Colonic mucosa (tissue), 4 donors: ENCODE measurements around the gene NEK4. TPM values are rescaled to one million over a fixed set of nuclear protein-coding genes. Genes with fewer than 3 reads are reported as not detected.

Experiments used
- DNase-seq: peaks from one replicate; pipeline ENCODE4 v3.0.0-alpha.2; 2020
- H3K27ac ChIP-seq: fragments of 200-600 bp; one replicate; pipeline ENCODE4 v1.8.0; 2021
- H3K27me3 ChIP-seq: fragments of 200-600 bp; one replicate; pipeline ENCODE4 v1.8.0; 2021
- H3K36me3 ChIP-seq: fragments of 200-600 bp; one replicate; pipeline ENCODE4 v1.8.0; 2021
- H3K4me1 ChIP-seq: fragments of 200-600 bp; one replicate; pipeline ENCODE4 v1.8.0; 2021; ENCODE audit warnings: mild to moderate bottlenecking
- H3K4me3 ChIP-seq: fragments of 200-600 bp; one replicate; pipeline ENCODE4 v1.8.0; 2021
- H3K9ac ChIP-seq, 2 donors: one replicate each; pipeline ENCODE4 v1.7.0; 2013; ENCODE audit warnings: control low read depth in 2 of 2, low read depth in 2 of 2, low read length in 2 of 2
- H3K9me3 ChIP-seq: fragments of 200-600 bp; one replicate; pipeline ENCODE4 v1.8.0; 2021
- intact Hi-C: fragments of 100-400 bp; cut with DNase I; formaldehyde crosslinking; loops from one replicate; pipeline ENCODE4 v1.14.1; 2022
- total RNA-seq, 2 donors: library from RNA; stranded (reverse); fragmentation: NEBNext Ultra II Directional in 1 of 2; extraction: Animal tissue kit (Norgen Biotek cat#: 25700) in 1 of 2; gene quantifications; one replicate each; pipeline ENCODE4 v1.2.1, GENCODE V29; 2021
- TF ChIP-seq, protein P1 (sequence below): fragments of 200-600 bp; IDR thresholded peaks from one replicate; pipeline ENCODE4 v1.8.0; 2022; ENCODE audit warnings: antibody characterized with exemption, mild to moderate bottlenecking
- donor health status: healthy.
- donor health status: DM: no; HTN: no; CAD: no.
- donor health status: DM: no; HTN: no; CAD: no.

Gene NEK4
- total RNA-seq, 2 donors from 2014 or later, result 21.2 to 29.1 TPM

DNA sequence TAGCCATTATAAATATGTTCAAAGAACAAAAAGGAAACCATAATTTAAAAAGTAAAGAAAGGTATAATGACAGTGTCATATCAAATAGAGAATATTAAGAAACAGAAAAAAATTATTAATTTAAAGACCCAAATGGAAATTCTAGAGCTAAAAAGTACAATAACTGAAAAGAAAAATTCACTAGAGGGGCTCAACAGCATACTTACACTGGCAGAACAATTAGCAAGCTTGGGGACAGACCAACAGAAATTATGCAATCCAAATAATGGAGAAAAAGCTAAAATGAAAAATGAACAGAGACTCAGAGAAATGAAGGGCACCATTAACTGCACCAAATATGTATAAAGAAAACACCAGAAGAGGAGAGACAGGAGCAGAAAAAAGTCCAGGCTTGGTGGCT, 51.1 kb downstream of the NEK4 start:
- Histone ChIP-seq H3K36me3 (no peaks in the 10 kb centered on the region), H3K9me3 (no peaks in the 10 kb centered on the region), H3K27me3 (no peaks in the 10 kb centered on the region), H3K27ac (no peak overlapping the region), H3K4me3 (no peak overlapping the region), H3K9ac (no peak overlapping the region), H3K4me1 (no peaks in the 10 kb centered on the region)
- TF ChIP-seq, protein P1, sequence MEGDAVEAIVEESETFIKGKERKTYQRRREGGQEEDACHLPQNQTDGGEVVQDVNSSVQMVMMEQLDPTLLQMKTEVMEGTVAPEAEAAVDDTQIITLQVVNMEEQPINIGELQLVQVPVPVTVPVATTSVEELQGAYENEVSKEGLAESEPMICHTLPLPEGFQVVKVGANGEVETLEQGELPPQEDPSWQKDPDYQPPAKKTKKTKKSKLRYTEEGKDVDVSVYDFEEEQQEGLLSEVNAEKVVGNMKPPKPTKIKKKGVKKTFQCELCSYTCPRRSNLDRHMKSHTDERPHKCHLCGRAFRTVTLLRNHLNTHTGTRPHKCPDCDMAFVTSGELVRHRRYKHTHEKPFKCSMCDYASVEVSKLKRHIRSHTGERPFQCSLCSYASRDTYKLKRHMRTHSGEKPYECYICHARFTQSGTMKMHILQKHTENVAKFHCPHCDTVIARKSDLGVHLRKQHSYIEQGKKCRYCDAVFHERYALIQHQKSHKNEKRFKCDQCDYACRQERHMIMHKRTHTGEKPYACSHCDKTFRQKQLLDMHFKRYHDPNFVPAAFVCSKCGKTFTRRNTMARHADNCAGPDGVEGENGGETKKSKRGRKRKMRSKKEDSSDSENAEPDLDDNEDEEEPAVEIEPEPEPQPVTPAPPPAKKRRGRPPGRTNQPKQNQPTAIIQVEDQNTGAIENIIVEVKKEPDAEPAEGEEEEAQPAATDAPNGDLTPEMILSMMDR, result no peak
- intact Hi-C loops, result no loop called here
- no peak for DNase-seq

DNA sequence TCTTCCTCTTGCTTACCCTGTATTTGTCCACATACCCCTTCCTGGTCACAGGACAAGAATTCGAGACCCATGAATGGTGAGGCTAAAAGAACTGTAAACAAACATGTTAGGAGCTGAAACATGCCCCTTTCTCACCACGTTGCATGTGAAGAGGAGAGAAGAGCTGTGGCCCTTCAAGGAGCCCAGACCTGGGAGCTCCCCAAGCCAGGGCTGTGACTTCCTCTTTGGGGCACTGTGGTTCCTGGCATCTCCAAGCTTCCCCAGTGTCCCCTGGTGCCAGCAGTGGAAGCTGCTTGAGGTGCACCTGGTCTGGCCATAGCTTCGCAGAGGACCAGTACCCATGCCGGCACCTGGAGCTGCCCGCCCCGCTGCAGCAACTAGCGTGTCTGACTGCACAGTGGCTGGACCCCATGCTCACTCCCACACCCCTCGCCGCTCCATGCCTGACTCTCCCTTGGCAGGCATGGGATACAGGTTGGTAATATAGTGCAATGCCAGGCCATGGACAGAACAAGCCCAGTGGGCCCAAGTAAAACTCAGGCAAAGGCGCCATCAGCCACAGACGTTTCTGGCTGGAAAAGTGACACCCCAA, 54.9 kb downstream of the NEK4 start:
- Histone ChIP-seq H3K27ac (no peak overlapping the region), H3K4me3 (no peak overlapping the region), H3K4me1 (no peaks in the 10 kb centered on the region), H3K36me3 (no peaks in the 10 kb centered on the region), H3K9me3 (no peaks in the 10 kb centered on the region), H3K27me3 (no peaks in the 10 kb centered on the region), H3K9ac (no peak overlapping the region)
- intact Hi-C loops, result no loop called here
- no peak for DNase-seq
- TF ChIP-seq, protein P1, result no peak

DNA sequence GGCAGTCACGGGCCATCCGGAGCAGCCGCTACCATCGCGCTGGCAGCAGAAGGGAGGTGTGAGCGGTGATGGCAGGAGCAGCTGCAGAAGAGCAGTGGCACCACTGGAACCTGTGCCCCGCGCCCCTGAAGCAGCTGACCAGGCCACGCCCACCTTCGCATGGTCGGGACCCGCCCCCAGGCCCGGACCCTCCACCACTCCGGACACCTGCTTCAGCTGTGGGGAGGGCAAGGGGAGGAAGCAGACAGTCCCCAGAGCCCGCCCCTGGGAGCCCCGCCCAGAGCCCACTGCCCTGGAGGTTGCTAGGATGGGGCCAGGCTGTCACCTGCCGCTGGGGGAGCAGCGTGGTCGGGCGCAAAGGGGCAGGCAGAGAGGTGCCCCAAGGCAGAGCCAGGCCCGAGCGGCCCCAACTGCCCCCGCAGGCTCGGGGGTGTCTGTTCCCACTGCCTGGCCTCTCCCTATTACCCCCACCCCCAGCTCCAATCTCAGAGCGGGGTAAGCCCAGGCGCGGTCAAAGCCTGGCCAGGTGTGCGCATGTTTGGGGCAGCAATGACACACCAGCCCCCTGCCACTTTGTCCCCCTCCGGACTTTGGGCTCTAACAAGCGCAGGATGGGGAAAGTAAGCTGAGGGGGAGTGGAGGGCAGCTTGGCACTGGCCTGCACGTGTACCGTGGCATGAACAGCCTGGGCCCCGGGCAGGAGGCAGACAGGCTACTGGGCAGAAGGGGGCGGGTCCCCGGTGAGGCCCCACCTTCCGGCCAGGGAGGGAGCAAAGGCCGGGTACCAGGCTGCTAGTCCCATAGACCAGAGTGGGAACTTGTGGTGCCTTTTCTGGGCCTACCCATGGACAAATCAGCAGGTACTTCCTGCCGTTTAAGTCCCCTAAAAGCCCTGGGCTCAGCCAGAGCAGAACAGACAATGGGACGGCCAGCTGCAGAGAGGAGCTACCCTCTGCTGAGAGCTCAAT, 56.1 kb downstream of the NEK4 start:
- H3K27me3 ChIP-seq, result no peaks in the 10 kb centered on the region
- no peaks in the 10 kb centered on the region for H3K36me3 ChIP-seq
- no peak overlapping the region for H3K27ac ChIP-seq
- peak; percentile 74 for DNase-seq
- H3K9ac ChIP-seq, result no peak overlapping the region
- no peaks in the 10 kb centered on the region for H3K9me3 ChIP-seq
- H3K4me1 ChIP-seq, result no peaks in the 10 kb centered on the region
- intact Hi-C loops, result no loop called here
- H3K4me3 ChIP-seq, result peak overlapping the region; percentile 16
- TF ChIP-seq, protein P1, result no peak

DNA sequence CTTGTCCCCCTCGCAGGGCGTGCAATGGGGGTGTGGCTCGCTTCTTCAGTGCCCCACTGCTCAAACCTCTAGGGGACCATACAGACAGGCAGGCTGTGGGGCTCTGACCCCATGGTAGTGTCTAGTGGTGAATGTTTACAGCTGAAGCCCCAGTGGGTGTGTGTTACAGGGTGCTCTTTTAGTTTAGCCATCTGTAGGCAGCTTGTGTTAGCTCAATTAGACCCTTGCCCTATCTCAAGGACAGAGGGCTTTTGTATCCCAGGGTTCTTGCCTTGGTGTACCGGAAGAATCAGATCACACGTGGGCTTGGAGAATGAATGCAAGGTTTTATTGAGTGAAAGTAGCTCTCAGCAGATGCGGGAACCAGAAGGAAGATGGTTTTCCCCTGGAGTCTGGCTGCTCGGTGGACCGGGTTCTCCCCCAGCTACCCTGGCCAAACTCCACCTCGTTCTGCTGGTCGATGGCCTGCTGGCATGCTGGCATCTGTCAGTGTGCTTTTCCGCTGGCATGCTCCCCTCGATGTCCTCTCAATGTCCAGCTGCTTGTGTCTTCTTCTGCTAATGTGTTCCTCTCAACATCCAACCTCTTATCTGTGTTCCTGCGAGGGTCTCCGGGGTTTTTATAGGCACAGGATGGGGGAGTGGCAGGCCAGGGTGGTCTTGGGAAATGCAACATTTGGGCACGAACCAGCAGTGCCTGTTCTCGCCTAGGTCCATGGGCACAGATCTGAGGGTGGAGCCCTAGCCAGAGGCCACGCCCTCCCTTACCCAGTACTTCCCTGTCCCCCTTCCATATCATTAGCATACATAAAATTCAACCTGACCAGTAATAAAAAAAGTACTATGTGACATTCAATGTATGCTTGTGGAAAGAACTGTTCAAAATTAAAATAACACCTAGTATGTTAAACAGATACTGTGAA, 58.2 kb downstream of the NEK4 start:
- Histone ChIP-seq H3K9me3 (no peaks in the 10 kb centered on the region), H3K36me3 (no peaks in the 10 kb centered on the region), H3K4me3 (no peak overlapping the region), H3K27ac (no peak overlapping the region), H3K9ac (no peak overlapping the region), H3K27me3 (no peaks in the 10 kb centered on the region), H3K4me1 (peaks cover 6% of the 10 kb centered on the region)
- TF ChIP-seq, protein P1, result no peak
- intact Hi-C loops, result no loop called here
- DNase-seq, result no peak

DNA sequence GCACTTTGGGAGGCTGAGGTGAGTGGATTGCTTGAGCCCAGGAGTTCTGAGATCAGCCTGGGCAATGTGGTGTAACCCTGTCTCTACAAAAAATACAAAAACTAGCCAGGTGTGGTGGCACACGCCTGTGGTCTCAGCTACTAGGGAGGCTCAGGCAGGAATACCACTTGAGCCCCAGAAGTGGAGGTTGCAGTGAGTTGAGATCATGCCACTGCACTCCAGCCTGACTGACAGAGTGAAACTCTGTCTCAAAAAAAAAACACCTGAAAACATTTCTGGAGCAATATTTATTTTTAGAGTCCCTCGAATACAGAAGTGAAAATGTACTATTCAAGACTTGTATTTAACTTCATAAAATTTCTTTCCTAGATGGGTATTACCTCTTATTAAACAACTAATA, 60.2 kb downstream of the NEK4 start:
- Histone ChIP-seq H3K9me3 (no peaks in the 10 kb centered on the region), H3K4me3 (no peak overlapping the region), H3K9ac (no peak overlapping the region), H3K4me1 (peaks cover 13% of the 10 kb centered on the region), H3K36me3 (no peaks in the 10 kb centered on the region), H3K27me3 (no peaks in the 10 kb centered on the region), H3K27ac (no peak overlapping the region)
- intact Hi-C loops, result no loop called here
- TF ChIP-seq, protein P1, result no peak
- DNase-seq, result no peak
